LNCAP (cell line): ENCODE data around the gene NLGN1.

Experiments
- CTCF ChIP-seq: fragments of 450-650 bp; IDR thresholded peaks from 2 replicates; pipeline ENCODE4 v1.5.1; 2017; ENCODE audit warnings: mild to moderate bottlenecking

Gene NLGN1

DNA sequence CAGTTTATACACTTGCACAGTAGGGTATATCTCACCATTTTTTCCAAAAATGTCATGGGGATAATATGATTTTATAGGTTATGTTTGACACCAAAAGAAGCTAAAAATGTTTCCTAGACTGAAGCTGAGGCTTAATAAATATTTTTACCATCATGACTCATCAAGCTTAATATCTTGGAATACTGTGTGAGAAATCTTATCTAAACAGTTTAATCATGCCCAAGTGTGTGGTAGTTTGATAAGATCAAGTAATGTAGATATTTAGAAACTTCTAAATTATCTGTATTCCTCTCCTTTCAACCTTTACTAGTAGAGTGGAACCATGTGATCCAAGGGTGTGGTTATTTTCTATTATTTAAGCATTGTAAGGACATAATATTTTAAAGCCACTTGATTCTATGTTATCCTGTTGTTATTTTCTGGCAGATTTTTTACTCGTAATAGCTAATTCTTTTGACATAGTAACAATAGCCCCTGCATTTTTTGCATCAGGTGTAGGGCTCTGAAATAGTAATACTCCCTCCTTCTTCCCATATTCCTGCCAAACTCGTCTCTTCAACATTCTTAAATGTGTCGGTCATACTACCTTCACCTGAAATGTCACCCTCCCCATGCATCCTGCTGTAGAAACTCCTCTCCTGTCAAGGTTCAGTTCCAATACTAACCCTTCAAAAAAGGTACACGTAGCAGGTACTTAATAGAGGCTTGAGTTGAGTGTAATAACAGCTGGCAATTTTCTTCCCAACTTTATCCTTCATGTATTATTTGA, 729.6 kb downstream of the NLGN1 start:
- TF ChIP-seq CTCF: no peak

DNA sequence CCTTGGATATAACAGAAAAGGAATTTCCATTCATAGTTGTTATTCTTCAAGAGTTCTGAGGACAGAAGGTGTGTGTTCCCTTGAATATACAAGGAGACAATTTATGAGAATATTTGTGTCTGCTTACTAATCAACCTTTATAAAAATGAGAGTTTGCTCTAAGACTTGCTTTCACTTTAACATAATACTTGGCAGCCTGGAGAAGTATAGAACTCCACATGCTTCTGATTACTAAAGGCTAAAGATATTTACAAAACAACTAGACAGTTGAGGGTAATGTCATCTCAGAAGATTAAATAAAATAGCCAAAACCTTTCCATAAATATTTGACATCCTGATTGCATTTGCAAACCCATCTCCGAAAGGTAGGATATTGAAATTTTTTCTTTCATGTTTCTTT, 734.5 kb downstream of the NLGN1 start:
- no peak for TF ChIP-seq CTCF

- no peak for TF ChIP-seq CTCF
These were observed 735.0 kb downstream of the NLGN1 start for GRCh38 chr3:174132421-174133042.

- no peak for TF ChIP-seq CTCF
These were observed 748.5 kb downstream of the NLGN1 start for GRCh38 chr3:174146008-174146407.

- no peak for TF ChIP-seq CTCF
These were observed 750.3 kb downstream of the NLGN1 start for GRCh38 chr3:174147798-174148197.

GRCh38 chr3:174153871-174154270, 756.3 kb downstream of the NLGN1 start:
- no peak for TF ChIP-seq CTCF

GRCh38 chr3:174156200-174156599, 758.7 kb downstream of the NLGN1 start:
- no peak for TF ChIP-seq CTCF
